ENCODE measurements around the gene GFPT1.
A peak's percentile ranks its signal among the peaks of the same experiment; 100 is the strongest.

Gene GFPT1

DNA sequence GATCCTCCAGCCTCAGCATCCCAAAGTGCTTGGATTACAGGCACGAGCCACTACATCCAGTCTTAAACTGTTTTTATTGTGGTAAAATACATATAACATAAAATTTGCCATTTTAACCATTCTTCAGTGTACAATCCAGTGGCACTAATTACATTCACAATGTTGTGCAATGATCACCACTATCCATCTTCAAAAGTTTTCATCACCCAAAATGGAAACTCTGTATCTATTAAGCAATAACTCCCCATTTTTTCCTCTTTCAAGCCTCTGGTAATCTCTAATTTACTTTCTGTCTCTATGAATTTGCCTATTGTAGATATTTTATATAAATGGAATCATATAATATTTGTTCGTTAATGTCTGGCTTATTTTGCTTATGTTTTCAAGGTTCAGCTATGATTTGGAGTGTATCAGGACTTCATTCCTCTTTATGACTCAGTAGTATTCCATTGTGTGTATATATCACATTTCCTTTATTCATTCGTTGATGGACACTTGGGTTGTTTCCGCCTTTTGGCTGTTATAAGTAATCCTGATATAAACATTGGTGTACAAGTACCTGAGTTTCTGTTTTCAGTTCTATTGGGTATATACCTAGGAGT lies 71.8 kb downstream of the GFPT1 start:
- no peak for DNase-seq

DNA sequence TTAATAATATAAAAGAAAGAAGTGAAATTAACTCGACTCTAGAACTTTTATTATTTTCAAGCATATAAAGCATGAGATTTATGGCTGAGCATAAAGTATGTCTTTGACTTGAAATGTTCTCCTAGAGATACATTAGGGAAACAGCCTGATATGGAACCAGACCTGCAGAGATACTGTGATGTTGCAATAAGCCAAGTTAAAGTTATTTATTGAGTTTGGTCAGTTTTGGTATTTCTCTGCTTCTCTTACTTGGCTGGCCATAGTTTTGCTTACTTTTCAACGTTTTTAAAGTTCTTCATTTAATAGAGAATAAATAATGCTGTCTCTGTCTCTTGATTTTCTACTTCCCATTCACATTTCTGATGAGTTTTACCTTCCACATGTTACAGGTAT lies 76.0 kb downstream of the GFPT1 start:
- no peak for DNase-seq

DNA sequence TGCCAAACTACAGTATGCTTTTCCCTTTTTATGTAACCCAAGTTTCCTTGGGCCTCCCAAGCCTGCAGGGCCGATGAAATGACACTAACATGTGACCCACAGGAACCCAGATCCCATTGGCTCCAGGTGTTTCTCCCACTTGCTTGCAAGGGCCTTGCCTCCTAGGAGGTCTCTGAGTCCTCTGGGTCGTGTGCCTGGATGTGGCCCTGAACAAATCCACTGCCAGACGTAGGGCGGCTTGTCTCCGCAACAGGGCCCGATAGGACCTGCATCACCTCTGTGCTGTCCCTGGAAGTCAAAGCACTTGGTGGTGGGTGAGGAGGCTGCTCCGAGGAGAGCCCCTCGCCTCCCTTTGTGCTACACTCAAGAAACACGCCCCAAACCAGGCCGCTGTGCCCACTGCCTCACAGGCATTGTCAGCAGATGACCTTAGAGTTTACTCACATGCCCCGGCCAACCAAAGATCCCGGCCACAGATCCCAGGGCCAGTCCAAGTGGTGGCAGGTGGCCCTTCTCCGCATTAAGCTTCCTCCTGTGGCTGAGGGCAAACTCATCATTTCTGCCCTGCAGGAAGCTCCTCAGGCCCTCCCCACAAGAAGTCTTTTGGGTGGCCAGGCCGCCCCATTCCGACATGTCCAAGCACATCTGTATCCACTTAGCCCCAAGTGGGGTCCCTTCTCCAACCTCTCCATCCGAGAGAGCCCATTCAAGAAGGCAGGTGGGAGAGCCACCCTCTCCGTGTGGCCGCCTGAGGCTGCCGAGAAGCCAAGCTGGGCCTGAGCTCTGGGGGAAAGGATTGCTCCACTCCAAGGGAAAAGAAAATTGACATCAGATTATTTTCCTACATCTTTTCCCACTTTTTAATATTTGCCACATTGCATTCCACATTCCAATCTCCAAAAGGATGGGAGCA lies 76.7 kb downstream of the GFPT1 start:
- no peak for DNase-seq

DNA sequence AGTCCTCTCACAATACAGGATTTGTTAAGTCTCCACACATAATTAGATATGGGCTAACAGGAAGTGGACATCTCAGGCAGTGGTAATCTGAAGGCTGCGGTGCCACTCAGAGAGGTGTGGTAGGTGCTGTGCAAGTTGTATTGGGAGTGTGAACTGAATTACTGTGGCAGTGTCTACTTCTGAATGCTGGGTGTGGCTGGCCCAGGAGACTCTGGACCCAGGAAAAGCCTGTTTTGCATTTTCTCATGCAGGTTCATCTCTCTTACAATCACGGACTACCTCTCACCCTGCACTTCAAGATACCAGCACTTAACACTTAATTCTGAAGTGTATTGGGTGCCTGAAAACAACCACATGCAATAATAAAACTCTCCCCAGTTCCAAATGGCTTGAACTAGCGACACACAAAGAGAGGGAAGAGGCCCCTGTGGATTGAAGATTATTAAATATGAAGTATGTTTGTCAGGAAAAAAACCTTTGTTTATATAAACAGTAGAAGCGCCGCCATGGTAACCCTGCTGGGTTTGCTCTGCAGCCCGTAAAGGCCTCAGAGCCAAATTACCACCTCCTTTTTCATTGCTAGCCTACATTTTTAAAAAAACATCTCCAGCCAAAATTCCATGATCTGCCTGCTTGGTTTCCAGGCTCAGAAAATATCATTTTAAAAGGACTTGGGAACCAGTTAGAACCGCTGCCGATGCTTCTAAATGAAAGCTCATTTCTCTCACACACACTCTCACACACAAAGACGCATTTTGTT lies 77.5 kb downstream of the GFPT1 start:
- DNase-seq: no peak

DNA sequence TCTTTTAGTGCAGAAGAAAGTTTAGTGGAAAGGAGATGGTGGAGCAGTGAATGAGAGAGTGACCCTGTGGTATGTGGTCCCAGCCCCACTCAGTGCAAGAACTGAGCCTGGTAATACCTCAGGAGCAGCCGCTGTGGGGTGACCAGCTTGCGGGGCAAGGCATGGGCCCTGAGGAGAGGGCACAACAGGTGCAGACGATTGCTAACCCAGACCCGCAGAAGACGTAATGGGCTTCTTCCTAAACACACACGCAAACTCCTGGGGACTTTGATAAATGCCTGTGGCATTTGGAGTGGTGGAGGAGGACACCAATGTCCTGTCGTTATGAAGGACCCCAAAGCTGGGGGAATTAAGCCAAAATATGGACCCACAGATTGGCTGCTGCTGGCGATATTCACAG lies 78.7 kb downstream of the GFPT1 start:
- no peak for DNase-seq

DNA sequence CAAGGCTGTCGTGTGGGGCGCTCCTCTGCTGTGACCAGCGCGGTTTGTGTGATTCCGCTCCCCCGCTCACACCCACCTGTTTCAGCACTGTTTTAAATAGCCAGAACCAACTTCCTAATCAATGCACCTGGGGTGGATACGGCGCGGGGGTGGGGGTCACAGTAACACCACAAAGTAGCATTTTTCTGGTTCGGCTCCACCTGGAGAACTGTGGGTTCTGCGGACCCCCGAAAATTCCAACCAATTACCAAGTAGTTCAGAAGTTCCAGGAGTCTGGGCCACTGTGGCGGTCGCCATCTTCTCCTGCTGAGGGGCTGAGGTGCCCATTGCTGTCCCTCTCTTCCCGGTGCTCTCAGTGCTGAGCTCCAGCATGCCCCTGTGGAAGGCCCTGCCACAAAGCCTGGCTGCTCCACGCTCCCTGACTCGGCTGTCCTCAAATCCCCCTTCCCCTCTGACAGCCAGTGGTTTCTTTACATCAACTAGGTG lies 79.4 kb downstream of the GFPT1 start:
- no peak for DNase-seq

DNA sequence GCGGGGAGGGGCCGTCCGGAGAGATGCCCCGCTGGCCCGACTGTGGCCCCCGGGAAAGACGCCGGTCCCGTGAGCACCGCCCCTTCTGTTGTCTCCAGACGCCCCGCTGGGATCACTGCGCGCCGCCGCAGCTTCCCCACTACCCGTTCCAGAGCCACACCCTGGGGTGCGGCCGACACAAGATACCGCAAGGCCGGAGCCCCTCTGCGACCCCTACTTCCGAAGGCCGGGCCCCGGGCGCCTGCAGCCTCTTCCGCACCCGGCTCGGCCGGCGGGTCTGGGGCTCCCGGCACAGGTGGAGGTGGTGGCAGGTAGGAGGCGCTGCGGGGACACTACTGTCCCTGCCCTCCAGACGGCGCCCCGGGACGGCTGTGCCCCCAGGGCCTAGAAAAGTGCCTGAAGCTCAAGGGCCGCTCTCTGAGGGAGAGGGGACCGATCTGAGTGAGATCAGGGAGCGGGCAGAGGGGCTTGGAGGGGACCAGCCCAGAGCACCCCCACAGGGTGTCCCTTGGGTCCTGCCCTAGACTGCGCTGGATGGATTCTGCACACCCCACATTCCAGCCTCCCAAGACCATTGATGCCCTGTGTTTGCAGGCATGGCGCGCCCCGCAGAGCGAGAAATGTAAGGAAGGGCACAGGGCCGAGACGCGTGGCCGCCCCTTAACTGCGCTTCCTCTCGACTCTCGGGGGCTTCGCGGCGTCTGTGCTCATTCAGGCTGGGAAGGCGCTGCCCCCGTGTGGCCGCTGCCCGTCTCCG lies 80.0 kb downstream of the GFPT1 start:
- peak; percentile 79 for DNase-seq

DNA sequence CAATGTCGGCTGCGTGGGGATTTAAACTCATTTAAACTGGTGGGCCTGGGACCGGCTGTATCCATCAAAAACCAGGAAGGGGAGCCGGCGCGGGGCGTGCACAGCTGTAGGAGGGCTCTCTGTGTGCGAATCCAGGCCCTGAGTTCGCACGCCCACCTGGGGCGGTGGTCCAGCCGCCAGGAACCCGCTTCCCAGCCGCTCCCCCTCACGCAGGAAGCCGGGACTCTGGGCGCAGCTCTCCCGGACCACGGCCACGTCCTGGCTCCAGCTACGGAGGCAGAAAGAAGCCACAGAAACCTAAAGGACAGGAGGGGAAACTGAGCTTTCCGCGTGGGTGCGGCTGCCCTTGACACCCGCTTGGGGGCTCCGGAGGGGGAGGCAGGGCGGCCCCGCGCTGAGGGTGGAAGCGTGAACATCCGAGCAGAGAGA lies 80.6 kb downstream of the GFPT1 start:
- no peak for DNase-seq

DNA sequence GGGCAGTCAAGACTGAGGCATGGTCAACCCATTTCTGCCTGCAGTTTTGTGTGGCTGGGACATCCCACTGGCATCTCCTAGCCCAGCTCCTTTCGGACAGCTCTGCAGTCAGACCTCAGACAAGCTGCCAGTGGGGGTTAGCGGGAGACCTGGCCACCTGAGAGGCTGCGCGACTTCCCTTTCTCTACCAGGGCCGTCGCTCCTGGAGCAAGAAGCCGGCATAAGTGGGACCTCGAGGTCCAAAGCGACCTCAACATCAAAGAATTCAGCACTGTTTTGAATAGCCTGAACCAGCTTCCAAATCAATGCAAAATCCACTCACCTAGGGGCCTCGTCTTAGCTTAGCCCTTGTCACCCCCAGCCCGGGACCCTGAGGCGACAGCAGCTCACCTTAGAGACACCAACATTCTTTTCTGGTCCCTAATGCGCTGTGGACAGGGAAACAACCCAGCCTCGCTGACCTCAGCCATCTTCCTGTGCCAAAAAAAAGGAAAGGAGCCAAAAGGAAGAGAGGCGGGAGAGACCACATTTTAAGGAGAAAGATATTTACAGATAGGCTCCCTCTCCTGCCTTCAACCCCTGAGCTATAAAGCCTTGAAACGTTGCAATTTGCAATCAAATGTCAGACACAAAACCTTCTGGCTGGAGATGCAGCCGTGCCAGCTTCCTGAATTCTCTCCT lies 81.2 kb downstream of the GFPT1 start:
- DNase-seq: no peak

DNA sequence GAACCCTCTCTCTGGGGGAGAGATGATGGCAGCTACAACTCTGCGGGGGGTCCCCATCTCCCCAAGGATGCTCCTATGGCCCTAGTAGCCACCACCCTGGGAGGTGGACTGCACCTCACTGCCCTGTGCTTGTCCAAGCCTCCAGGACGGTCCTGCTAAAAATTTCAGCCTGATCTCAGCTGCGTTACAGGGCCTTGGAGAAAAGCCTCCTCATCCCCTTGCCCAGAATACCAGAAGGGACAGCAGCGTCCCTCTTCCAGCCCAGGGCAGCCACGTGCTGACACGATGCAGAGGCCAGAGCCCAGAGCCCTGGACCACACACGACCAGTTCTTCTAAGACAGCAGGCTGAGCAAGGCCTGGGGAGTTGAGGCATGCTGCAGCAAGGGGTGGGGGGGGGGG lies 81.9 kb downstream of the GFPT1 start:
- DNase-seq: no peak

DNA sequence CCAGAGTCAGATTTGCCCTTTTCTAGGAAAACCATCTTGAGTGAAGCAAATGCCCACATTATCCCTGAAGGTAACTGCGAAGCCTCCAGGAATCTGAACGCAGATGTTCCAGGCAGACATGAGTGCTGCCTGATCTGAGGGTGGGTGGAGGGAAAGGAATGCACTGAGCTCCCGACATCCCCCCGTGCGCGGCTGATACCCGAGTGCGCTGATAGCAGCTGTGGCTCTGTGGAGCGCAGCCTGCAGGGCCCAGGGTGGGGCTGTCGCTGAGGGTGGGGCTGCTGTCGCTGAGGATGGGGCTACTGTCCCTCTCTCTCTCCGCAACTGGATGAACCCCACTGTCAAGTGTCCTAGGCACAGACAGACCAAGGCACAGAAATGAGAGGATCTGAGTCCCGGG lies 82.4 kb downstream of the GFPT1 start:
- DNase-seq: no peak

DNA sequence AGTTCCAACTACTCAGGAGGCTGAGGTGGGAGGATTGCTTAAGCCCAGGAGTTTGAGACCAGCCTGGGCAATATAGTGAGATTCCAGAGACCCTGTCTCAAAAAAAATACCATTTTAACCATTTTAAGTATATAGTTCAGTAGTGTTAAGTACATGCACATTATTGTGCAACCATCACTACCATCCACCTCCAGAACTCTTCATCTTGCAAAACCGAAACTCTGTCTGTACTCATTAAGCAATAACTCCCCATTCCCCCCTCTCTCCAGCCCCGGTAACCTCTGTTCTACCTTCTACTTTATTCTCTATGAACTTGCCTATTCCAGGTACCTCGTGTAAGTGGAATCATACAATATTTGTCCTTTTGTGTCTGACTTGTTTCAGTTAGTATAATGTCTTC lies 86.4 kb downstream of the GFPT1 start:
- no peak for DNase-seq

DNA sequence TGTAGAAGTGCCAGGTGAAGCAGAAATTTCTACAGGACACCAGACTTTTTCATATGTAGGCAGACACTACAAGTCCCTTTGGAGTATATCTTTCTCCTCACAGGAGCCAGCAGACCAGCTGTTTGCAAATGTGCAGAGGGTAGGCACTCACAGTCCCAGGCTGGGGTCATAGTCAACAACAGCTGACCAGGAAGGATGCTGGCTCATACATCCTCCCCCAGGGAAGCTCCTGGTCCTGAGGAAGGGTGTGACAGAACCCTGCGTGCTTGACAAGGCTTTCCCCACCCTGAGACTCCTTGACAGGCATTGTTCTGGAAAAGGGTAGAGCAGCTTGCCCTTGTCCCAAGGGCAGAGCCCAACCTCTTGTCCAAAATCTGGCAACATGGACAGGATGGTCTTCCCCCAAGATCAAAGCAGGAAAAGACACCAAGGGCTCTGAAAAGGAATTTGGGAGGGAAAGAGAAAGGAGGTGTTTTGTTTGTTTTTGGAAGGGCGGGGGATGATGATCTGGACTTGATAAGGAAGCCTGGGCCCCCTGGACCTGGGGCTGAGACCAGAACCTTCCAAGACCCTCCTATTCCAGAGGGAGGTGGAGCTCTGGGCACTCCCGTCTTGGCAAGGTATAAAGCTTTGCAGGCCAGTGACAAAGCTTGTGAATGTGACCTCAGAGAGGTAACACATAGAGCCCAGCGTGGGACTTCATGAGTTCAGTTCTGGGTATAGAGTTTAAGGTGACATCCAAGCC lies 87.1 kb downstream of the GFPT1 start:
- DNase-seq: no peak

DNA sequence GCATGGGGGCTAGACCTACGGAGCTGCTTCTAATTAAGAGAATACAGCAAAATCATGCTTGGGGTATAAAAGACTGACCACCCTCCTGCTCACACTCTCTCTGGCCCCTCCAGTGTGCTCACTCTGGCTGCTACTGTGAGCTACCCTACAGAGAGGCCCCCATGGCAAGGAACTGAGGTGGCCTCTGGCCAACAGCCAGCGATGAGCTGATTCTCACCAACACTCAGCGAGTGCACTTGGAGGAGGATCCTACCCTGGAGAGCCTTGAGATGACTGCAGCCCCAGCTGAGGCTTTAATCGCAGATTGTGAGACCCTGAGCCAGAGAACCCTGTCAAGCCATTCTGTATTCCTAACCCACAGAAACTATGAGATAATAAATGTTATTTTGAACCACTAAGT lies 88.2 kb downstream of the GFPT1 start:
- no peak for DNase-seq

DNA sequence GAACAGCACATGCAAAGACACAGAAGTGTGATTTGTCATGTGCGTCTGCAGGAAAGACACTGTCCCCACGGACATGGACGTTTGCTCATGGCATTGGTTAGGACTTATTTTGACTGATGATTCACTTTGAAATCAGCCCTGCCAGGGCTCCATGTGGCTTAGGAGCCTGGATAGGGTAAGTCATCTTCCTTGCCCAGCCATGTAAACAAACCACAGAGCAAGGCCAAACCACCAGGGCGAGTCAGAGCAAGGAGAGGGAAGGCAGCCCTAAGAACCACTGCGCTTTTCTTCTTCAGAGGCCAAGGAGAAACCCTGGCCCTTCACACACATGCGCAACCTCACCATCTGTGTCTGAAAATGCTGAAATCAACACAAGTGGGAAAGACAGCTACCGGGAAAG lies 88.8 kb downstream of the GFPT1 start:
- no peak for DNase-seq

DNA sequence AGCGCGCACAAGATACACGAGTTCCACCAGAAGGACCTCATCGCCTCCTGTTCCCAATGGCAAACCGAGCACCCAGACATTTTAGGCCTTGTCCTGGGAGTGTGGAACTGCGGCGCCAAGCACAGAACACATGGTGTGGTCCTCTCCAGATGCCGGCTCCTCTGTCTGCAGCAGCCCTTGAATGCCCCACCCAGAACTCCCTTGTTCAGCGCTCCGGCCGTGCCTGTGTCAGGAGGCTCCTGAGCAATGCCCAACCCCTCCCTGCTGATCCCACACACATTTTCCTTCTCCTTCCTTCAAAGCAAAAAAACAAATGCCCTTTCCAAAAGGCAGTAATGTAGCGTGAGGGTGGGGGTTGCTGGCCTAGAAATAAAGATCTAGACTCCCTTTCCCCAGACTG lies 89.8 kb downstream of the GFPT1 start:
- DNase-seq: no peak

DNA sequence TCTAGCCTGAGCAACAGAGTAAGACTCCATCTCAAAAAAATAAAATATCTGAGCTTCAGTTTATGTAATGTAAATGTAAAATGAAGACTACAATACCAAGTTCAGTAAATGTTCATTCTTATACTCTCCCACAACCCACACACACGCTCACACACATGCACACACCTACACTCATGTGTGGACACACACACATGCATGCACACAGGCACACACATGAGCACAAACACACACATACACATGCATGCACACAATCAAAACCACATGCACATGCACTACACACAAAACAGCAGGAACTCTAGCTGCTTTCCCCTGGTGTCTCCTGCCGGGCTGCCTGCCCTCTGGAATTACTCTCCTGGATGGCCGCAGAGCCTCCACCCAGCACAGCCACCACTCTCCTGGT lies 90.6 kb downstream of the GFPT1 start:
- DNase-seq: no peak

DNA sequence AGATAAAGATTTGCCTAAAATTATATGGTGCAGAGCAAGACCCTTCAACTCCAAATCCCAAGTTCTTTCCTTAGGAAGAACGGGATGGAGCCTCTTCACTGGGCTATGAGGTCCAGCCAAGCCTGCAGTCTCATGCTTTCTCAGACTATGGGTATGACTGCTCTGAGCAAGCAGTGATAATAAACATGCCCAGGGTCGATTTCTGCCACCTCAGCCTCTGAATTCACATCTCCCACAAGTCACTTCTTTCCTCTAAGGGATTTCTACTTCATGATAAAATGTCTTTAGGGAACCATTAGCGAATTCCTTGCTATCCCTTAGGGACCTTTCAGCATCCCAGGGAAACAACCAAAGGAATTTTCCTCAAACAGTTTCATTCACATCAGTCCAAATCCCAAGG lies 94.8 kb downstream of the GFPT1 start:
- DNase-seq: no peak

DNA sequence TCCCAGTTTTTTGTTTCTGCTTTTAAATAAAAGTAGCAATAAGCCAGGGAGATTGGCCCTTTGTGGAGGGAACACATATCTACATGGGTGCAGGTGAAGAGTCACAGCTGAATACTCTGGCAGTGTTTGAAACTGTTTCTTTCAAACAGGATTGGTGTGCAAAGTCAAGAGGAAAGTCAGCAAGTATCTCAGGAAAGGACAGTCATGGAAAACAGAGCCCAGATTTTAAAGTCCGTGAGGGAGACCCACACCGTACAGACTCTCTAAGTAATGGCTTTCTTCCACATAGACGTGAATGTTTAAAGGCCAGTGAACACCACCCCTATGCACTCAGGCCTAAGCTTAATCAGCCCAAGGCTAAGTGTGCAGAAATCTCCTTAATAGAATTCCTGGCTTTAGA lies 95.3 kb downstream of the GFPT1 start:
- no peak for DNase-seq

DNA sequence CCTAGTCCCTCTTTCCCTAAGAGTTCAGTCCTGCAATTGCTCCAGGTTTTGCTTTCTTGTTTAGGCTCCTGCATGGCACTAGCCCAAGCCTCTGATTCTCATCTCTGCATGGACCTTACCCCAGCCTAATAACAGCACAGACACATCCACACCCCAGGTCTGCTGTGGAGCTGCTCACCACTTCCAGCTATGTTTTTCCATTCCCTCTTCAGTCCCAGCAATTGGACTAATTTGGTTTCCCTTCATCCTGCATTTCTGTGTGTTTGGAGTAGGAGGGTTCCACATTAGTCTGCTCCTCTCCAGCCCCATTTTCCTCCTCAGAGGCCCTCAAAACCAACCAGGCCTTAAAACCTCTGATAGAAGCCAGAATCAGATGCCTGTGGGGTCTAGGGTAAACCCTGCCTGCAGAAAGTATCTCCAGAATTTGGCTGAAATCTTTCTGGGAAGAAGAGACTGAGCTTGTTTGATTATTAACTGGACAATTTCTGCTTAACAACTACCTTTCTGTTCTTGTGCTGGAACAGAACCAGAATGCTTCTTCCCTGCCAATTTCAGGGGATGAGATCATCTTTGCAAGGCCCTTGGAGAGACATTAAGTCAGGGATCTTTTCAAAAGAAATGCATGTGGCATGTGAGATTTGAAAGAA lies 95.9 kb downstream of the GFPT1 start:
- DNase-seq: no peak

DNA sequence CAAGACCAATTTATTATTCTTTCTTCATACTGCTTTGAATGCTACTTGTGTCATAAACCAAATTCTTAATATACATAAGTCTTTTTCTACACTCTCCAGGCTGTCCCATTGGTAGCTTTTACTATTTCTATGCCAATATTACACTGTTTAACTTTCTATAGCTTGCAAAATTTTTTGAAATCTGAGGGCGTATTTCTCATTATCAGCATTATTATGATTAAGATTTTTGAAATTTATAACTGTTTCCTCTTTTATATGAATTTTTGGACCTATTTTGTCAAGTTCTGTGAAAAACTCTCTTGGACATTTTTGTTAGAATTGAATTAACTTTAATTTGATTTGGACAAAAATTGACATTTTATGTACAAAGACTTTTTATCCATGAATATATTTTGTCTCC lies 98.6 kb downstream of the GFPT1 start:
- DNase-seq: no peak

All from NCI-H345 (cell line).